ENCODE measurements around the gene SENP3. TPM values are rescaled to one million over a fixed set of nuclear protein-coding genes. Genes with fewer than 3 reads are reported as not detected.
A peak's percentile ranks its signal among the peaks of the same experiment; 100 is the strongest.

SENP3 gene
- total and polyA plus RNA-seq, 5 donors from 2014 or later = 10.1 to 30.7 (median 12.3) TPM

GRCh38 chr17:7574176-7574953, 12.6 kb downstream of the SENP3 start:
- ATAC-seq (ENCODE audit: low read depth in 2 of 2) (no peak), DNase-seq (no peak)
- Histone ChIP-seq H3K9me3 (ENCODE audit: control insufficient read depth in 2 of 2, low read length in 2 of 2) (no peaks in the 10 kb centered on the region), H3K27ac (ENCODE audit: insufficient read depth, low read length, poor library complexity, severe bottlenecking) (peak overlapping the region; percentile 97), H3K4me1 (ENCODE audit: control insufficient read depth, insufficient read depth, low read length, poor library complexity, severe bottlenecking) (peaks cover 33% of the 10 kb centered on the region), H3K27me3 (ENCODE audit: control insufficient read depth, insufficient read depth, low read length) (no peaks in the 10 kb centered on the region), H3K4me3 (ENCODE audit: low read depth, low read length) (peak overlapping the region; percentile 76), H3K36me3 (ENCODE audit: control insufficient read depth, insufficient read depth, low read length) (peaks cover 59% of the 10 kb centered on the region)
- H3K27ac Mint-ChIP-seq = peak overlapping the region; percentile 71 to 99 (median 97)
- H3K4me1 Mint-ChIP-seq = peaks cover 4 to 68% (median 38%) of the 10 kb centered on the region in 4 donors
- peaks cover 63% of the 10 kb centered on the region for H3K36me3 Mint-ChIP-seq
- H3K9me3 Mint-ChIP-seq = peaks cover 0 to 1% (median 0%) of the 10 kb centered on the region in 7 donors
- peak overlapping the region; percentile 96 to 99 (median 98) for H3K4me3 Mint-ChIP-seq
- peaks cover 11% of the 10 kb centered on the region for H3K27me3 Mint-ChIP-seq

- peaks cover 0 to 1% (median 0%) of the 10 kb centered on the region in 7 donors for H3K9me3 Mint-ChIP-seq
- peaks cover 39% of the 10 kb centered on the region for H3K4me1 ChIP-seq (ENCODE audit: control insufficient read depth, insufficient read depth, low read length, poor library complexity, severe bottlenecking)
- H3K9me3 ChIP-seq (ENCODE audit: control insufficient read depth in 2 of 2, low read length in 2 of 2) = no peaks in the 10 kb centered on the region
- peak overlapping the region; percentile 96 to 99 (median 98) for H3K4me3 Mint-ChIP-seq
- ATAC-seq (ENCODE audit: low read depth in 2 of 2) (no peak), DNase-seq (no peak)
- H3K27ac ChIP-seq (ENCODE audit: insufficient read depth, low read length, poor library complexity, severe bottlenecking) = peak overlapping the region; percentile 97
- peaks cover 5 to 78% (median 46%) of the 10 kb centered on the region in 4 donors for H3K4me1 Mint-ChIP-seq
- H3K36me3 ChIP-seq (ENCODE audit: control insufficient read depth, insufficient read depth, low read length) = peaks cover 53% of the 10 kb centered on the region
- peaks cover 60% of the 10 kb centered on the region for H3K36me3 Mint-ChIP-seq
- H3K27me3 Mint-ChIP-seq = peaks cover 11% of the 10 kb centered on the region
- no peaks in the 10 kb centered on the region for H3K27me3 ChIP-seq (ENCODE audit: control insufficient read depth, insufficient read depth, low read length)
- H3K27ac Mint-ChIP-seq = peak overlapping the region in 1 of 3 donors; percentile 97
- H3K4me3 ChIP-seq (ENCODE audit: low read depth, low read length) = peak overlapping the region; percentile 76
Measured at GRCh38 chr17:7575481-7575883, 13.8 kb downstream of the SENP3 start.

- no peaks in the 10 kb centered on the region for H3K9me3 ChIP-seq (ENCODE audit: control insufficient read depth in 2 of 2, low read length in 2 of 2)
- Mint-ChIP-seq H3K4me1 (peaks cover 5 to 83% (median 49%) of the 10 kb centered on the region in 4 donors), H3K36me3 (peaks cover 55% of the 10 kb centered on the region), H3K27me3 (peaks cover 11% of the 10 kb centered on the region), H3K9me3 (peaks cover 0 to 1% (median 0%) of the 10 kb centered on the region in 7 donors), H3K4me3 (peak overlapping the region in 3 of 4 donors; percentile 28 to 96 (median 29)), H3K27ac (peak overlapping the region in 1 of 3 donors; percentile 97)
- no peak for ATAC-seq (ENCODE audit: low read depth in 2 of 2)
- peaks cover 39% of the 10 kb centered on the region for H3K4me1 ChIP-seq (ENCODE audit: control insufficient read depth, insufficient read depth, low read length, poor library complexity, severe bottlenecking)
- H3K27ac ChIP-seq (ENCODE audit: insufficient read depth, low read length, poor library complexity, severe bottlenecking) = no peak overlapping the region
- peaks cover 49% of the 10 kb centered on the region for H3K36me3 ChIP-seq (ENCODE audit: control insufficient read depth, insufficient read depth, low read length)
- DNase-seq = no peak
- H3K4me3 ChIP-seq (ENCODE audit: low read depth, low read length) = no peak overlapping the region
- H3K27me3 ChIP-seq (ENCODE audit: control insufficient read depth, insufficient read depth, low read length) = no peaks in the 10 kb centered on the region
Measured at GRCh38 chr17:7575959-7576358, 14.2 kb downstream of the SENP3 start.

GRCh38 chr17:7576432-7576937, 14.8 kb downstream of the SENP3 start:
- Mint-ChIP-seq H3K4me1 (peaks cover 5 to 86% (median 50%) of the 10 kb centered on the region in 4 donors), H3K36me3 (peaks cover 52% of the 10 kb centered on the region), H3K27ac (peak overlapping the region in 2 of 3 donors; percentile 42 to 62), H3K9me3 (peaks cover 0 to 1% (median 0%) of the 10 kb centered on the region in 7 donors), H3K4me3 (peak overlapping the region; percentile 4 to 96 (median 32)), H3K27me3 (peaks cover 11% of the 10 kb centered on the region)
- Histone ChIP-seq H3K4me1 (ENCODE audit: control insufficient read depth, insufficient read depth, low read length, poor library complexity, severe bottlenecking) (peaks cover 39% of the 10 kb centered on the region), H3K4me3 (ENCODE audit: low read depth, low read length) (no peak overlapping the region), H3K27me3 (ENCODE audit: control insufficient read depth, insufficient read depth, low read length) (no peaks in the 10 kb centered on the region), H3K36me3 (ENCODE audit: control insufficient read depth, insufficient read depth, low read length) (peaks cover 49% of the 10 kb centered on the region), H3K9me3 (ENCODE audit: control insufficient read depth in 2 of 2, low read length in 2 of 2) (no peaks in the 10 kb centered on the region), H3K27ac (ENCODE audit: insufficient read depth, low read length, poor library complexity, severe bottlenecking) (no peak overlapping the region)
- DNase-seq (no peak), ATAC-seq (ENCODE audit: low read depth in 2 of 2) (no peak)

- H3K27ac Mint-ChIP-seq = peak overlapping the region in 2 of 3 donors; percentile 62 to 90
- peaks cover 41% of the 10 kb centered on the region for H3K4me1 ChIP-seq (ENCODE audit: control insufficient read depth, insufficient read depth, low read length, poor library complexity, severe bottlenecking)
- H3K4me1 Mint-ChIP-seq = peaks cover 5 to 87% (median 50%) of the 10 kb centered on the region in 4 donors
- no peaks in the 10 kb centered on the region for H3K27me3 ChIP-seq (ENCODE audit: control insufficient read depth, insufficient read depth, low read length)
- DNase-seq (no peak), ATAC-seq (ENCODE audit: low read depth in 2 of 2) (no peak)
- no peak overlapping the region for H3K4me3 ChIP-seq (ENCODE audit: low read depth, low read length)
- H3K36me3 Mint-ChIP-seq = peaks cover 52% of the 10 kb centered on the region
- peaks cover 9% of the 10 kb centered on the region for H3K27me3 Mint-ChIP-seq
- H3K4me3 Mint-ChIP-seq = peak overlapping the region in 2 of 4 donors; percentile 43 to 96
- peaks cover 49% of the 10 kb centered on the region for H3K36me3 ChIP-seq (ENCODE audit: control insufficient read depth, insufficient read depth, low read length)
- no peak overlapping the region for H3K27ac ChIP-seq (ENCODE audit: insufficient read depth, low read length, poor library complexity, severe bottlenecking)
- peaks cover 0 to 1% (median 0%) of the 10 kb centered on the region in 7 donors for H3K9me3 Mint-ChIP-seq
- H3K9me3 ChIP-seq (ENCODE audit: control insufficient read depth in 2 of 2, low read length in 2 of 2) = no peaks in the 10 kb centered on the region
Measured at GRCh38 chr17:7577327-7578199, 15.8 kb downstream of the SENP3 start.

- Mint-ChIP-seq H3K4me1 (peaks cover 10 to 91% (median 50%) of the 10 kb centered on the region in 4 donors), H3K27me3 (no peaks in the 10 kb centered on the region), H3K9me3 (no peaks in the 10 kb centered on the region), H3K27ac (peak within 1 kb of the TSS; percentile 67 to 98 (median 90)), H3K4me3 (peak within 1 kb of the TSS; percentile 48 to 96 (median 64)), H3K36me3 (peaks cover 47% of the 10 kb centered on the region)
- H3K4me3 ChIP-seq (ENCODE audit: low read depth, low read length) = peak within 1 kb of the TSS; percentile 2
- ATAC-seq (ENCODE audit: low read depth in 2 of 2) (peak; percentile 50 to 55), DNase-seq (peak in 1 of 3 donors; percentile 79)
- no peaks in the 10 kb centered on the region for H3K9me3 ChIP-seq (ENCODE audit: control insufficient read depth in 2 of 2, low read length in 2 of 2)
- H3K36me3 ChIP-seq (ENCODE audit: control insufficient read depth, insufficient read depth, low read length) = peaks cover 47% of the 10 kb centered on the region
- H3K4me1 ChIP-seq (ENCODE audit: control insufficient read depth, insufficient read depth, low read length, poor library complexity, severe bottlenecking) = peaks cover 46% of the 10 kb centered on the region
- peak within 1 kb of the TSS; percentile 63 for H3K27ac ChIP-seq (ENCODE audit: insufficient read depth, low read length, poor library complexity, severe bottlenecking)
- no peaks in the 10 kb centered on the region for H3K27me3 ChIP-seq (ENCODE audit: control insufficient read depth, insufficient read depth, low read length)
Measured at GRCh38 chr17:7579001-7579833, 17.5 kb downstream of the SENP3 start, which contains the start of gene CD68. Gene CD68, plus strand, starts transcription at chr17:7579638. Its CDS starts 40 bp downstream, at chr17:7579678.

Measured in CD4-positive, CD25-positive, alpha-beta regulatory T cell (primary cell).